LNCaP clone FGC (cell line): Measurements from ENCODE around the gene MPLKIP.
A peak's percentile ranks its signal among the peaks of the same experiment; 100 is the strongest.

Source experiments
- DNase-seq: peaks from one replicate; pipeline ENCODE4 v3.0.0-alpha.2; 2011; ENCODE audit warnings: low read depth
- H3K4me3 ChIP-seq: 2 replicates; pipeline ENCODE4 v1.5.1; 2011; ENCODE audit warnings: mild to moderate bottlenecking, low read depth, low read length, control low read depth
- CTCF ChIP-seq: IDR thresholded peaks from 2 replicates; pipeline ENCODE4 v1.5.1; 2012; ENCODE audit warnings: mild to moderate bottlenecking; ENCODE audit not compliant: control insufficient read depth, insufficient read depth; ENCODE audit errors: extremely low read depth

Gene MPLKIP

GRCh38 chr7:40115936-40116335 lies 18.5 kb downstream of the MPLKIP start:
- no peak for DNase-seq
- TF ChIP-seq CTCF, result no peak
- H3K4me3 ChIP-seq, result no peak overlapping the region

- TF ChIP-seq CTCF, result no peak
- no peak overlapping the region for H3K4me3 ChIP-seq
- peak; percentile 13 for DNase-seq
These were observed 28.4 kb downstream of the MPLKIP start for GRCh38 chr7:40105879-40106473.

- no peak overlapping the region for H3K4me3 ChIP-seq
- TF ChIP-seq CTCF, result no peak
- DNase-seq, result no peak
These were observed 31.5 kb downstream of the MPLKIP start for GRCh38 chr7:40102897-40103296.

GRCh38 chr7:40101201-40101600 lies 33.2 kb downstream of the MPLKIP start:
- no peak overlapping the region for H3K4me3 ChIP-seq
- DNase-seq, result no peak
- no peak for TF ChIP-seq CTCF

GRCh38 chr7:40099837-40100236 lies 34.6 kb downstream of the MPLKIP start:
- no peak for DNase-seq
- no peak overlapping the region for H3K4me3 ChIP-seq
- TF ChIP-seq CTCF, result no peak

GRCh38 chr7:40098810-40099209 lies 35.6 kb downstream of the MPLKIP start:
- TF ChIP-seq CTCF, result no peak
- DNase-seq, result no peak
- no peak overlapping the region for H3K4me3 ChIP-seq

GRCh38 chr7:40097728-40098127 lies 36.7 kb downstream of the MPLKIP start:
- DNase-seq, result no peak
- H3K4me3 ChIP-seq, result no peak overlapping the region
- no peak for TF ChIP-seq CTCF
